ENCODE data around the gene NSUN4.
A peak's percentile ranks its signal among the peaks of the same experiment; 100 is the strongest.

Gene NSUN4

GRCh38 chr1:46372431-46372830 lies 31.8 kb downstream of the NSUN4 start:
- Histone ChIP-seq H3K4me3 (replicated peaks; ENCODE audit: insufficient read depth, low read length) (no peak overlapping the region), H3K27ac (replicated peaks) (peak overlapping the region; percentile 79), H3K27me3 (ENCODE audit: insufficient read depth, poor library complexity, severe bottlenecking) (no peaks in the 10 kb centered on the region)
- TF ChIP-seq SPI1 (IDR thresholded peaks at IDR 0.05; ENCODE audit: borderline replicate concordance, low read depth) (no peak), GABPA (IDR thresholded peaks at IDR 0.05; ENCODE audit: low read depth) (no peak), REST (IDR thresholded peaks at IDR 0.05; ENCODE audit: insufficient replicate concordance, low read depth) (no peak), POLR2AphosphoS5 (IDR thresholded peaks at IDR 0.05; ENCODE audit: low read depth) (no peak), CTCF (IDR thresholded peaks at IDR 0.05; ENCODE audit: insufficient read depth, low read length) (no peak)
- DNase-seq (ENCODE audit: low read depth in 1 of 2, low spot score in 1 of 2) = no peak

- DNase-seq (ENCODE audit: low read depth in 1 of 2, low spot score in 1 of 2) = no peak
- TF ChIP-seq REST (IDR thresholded peaks at IDR 0.05; ENCODE audit: insufficient replicate concordance, low read depth) (no peak), SPI1 (IDR thresholded peaks at IDR 0.05; ENCODE audit: borderline replicate concordance, low read depth) (no peak)
- H3K27ac ChIP-seq (replicated peaks) = no peak overlapping the region
- no peak overlapping the region for H3K4me3 ChIP-seq (replicated peaks; ENCODE audit: insufficient read depth, low read length)
- H3K27me3 ChIP-seq (ENCODE audit: insufficient read depth, poor library complexity, severe bottlenecking) = no peaks in the 10 kb centered on the region
Measured at GRCh38 chr1:46379996-46380395, 39.4 kb downstream of the NSUN4 start.

GRCh38 chr1:46380508-46380907 lies 39.9 kb downstream of the NSUN4 start:
- Histone ChIP-seq H3K4me3 (replicated peaks; ENCODE audit: insufficient read depth, low read length) (no peak overlapping the region), H3K27me3 (ENCODE audit: insufficient read depth, poor library complexity, severe bottlenecking) (no peaks in the 10 kb centered on the region), H3K27ac (replicated peaks) (no peak overlapping the region)
- TF ChIP-seq CTCF (IDR thresholded peaks at IDR 0.05; ENCODE audit: insufficient read depth, low read length) (no peak), POLR2AphosphoS5 (IDR thresholded peaks at IDR 0.05; ENCODE audit: low read depth) (no peak), REST (IDR thresholded peaks at IDR 0.05; ENCODE audit: insufficient replicate concordance, low read depth) (no peak), SPI1 (IDR thresholded peaks at IDR 0.05; ENCODE audit: borderline replicate concordance, low read depth) (no peak), GABPA (IDR thresholded peaks at IDR 0.05; ENCODE audit: low read depth) (no peak)
- no peak for DNase-seq (ENCODE audit: low read depth in 1 of 2, low spot score in 1 of 2)

- TF ChIP-seq POLR2AphosphoS5 (IDR thresholded peaks at IDR 0.05; ENCODE audit: low read depth) (no peak), GABPA (IDR thresholded peaks at IDR 0.05; ENCODE audit: low read depth) (no peak), SPI1 (IDR thresholded peaks at IDR 0.05; ENCODE audit: borderline replicate concordance, low read depth) (no peak), REST (IDR thresholded peaks at IDR 0.05; ENCODE audit: insufficient replicate concordance, low read depth) (no peak), CTCF (IDR thresholded peaks at IDR 0.05; ENCODE audit: insufficient read depth, low read length) (no peak)
- no peak overlapping the region for H3K27ac ChIP-seq (replicated peaks)
- no peaks in the 10 kb centered on the region for H3K27me3 ChIP-seq (ENCODE audit: insufficient read depth, poor library complexity, severe bottlenecking)
- no peak overlapping the region for H3K4me3 ChIP-seq (replicated peaks; ENCODE audit: insufficient read depth, low read length)
- no peak for DNase-seq (ENCODE audit: low read depth in 1 of 2, low spot score in 1 of 2)
Measured at GRCh38 chr1:46393510-46393909, 52.9 kb downstream of the NSUN4 start.
